GM23338 (cell line): ENCODE measurements around the gene PPP1CB. TPM values are rescaled to one million over a fixed set of nuclear protein-coding genes. Genes with fewer than 3 reads are reported as not detected.

Source experiments
- ATAC-seq: fragments of 200-7000 bp; cut with Tn5 transposase; 3 replicates; pipeline ENCODE4 v1.9.1; 2020
- DNase-seq: peaks from one replicate; pipeline ENCODE4 v3.0.0-alpha.2; 2015; ENCODE audit warnings: low spot score
- H2AFZ ChIP-seq: fragments of 200-600 bp; sonication (generic); 2 replicates; pipeline ENCODE4 v1.8.0; 2016; ENCODE audit warnings: antibody characterized with exemption, mild to moderate bottlenecking, moderate library complexity
- H3F3A ChIP-seq: fragments of 200-600 bp; sonication (generic); replicated peaks from 2 replicates; pipeline ENCODE4 v1.8.0; 2017; ENCODE audit warnings: antibody characterized with exemption, mixed run types, low read depth
- H3K27ac ChIP-seq: fragments of 200-600 bp; sonication (generic); 2 replicates; pipeline ENCODE4 v1.6.1; 2016; ENCODE audit warnings: low read depth
- H3K27me3 ChIP-seq: fragments of 200-600 bp; sonication (generic); 2 replicates; pipeline ENCODE4 v1.8.0; 2016; ENCODE audit warnings: mild to moderate bottlenecking, mixed run types, moderate library complexity; ENCODE audit not compliant: insufficient read depth
- H3K36me3 ChIP-seq: fragments of 200-600 bp; sonication (generic); 2 replicates; pipeline ENCODE4 v1.8.0; 2016; ENCODE audit warnings: mild to moderate bottlenecking; ENCODE audit not compliant: insufficient read depth
- H3K4me1 ChIP-seq: fragments of 200-600 bp; sonication (generic); 2 replicates; pipeline ENCODE4 v1.8.0; 2016; ENCODE audit warnings: mild to moderate bottlenecking, moderate library complexity; ENCODE audit not compliant: insufficient read depth
- H3K4me2 ChIP-seq: fragments of 200-600 bp; sonication (generic); 2 replicates; pipeline ENCODE4 v1.7.1; 2017; ENCODE audit warnings: mixed run types
- H3K4me3 ChIP-seq: fragments of 200-600 bp; sonication (generic); 2 replicates; pipeline ENCODE4 v1.6.1; 2016; ENCODE audit warnings: mixed run types
- H3K79me2 ChIP-seq: fragments of 200-600 bp; sonication (generic); replicated peaks from 2 replicates; pipeline ENCODE4 v1.8.0; 2017; ENCODE audit warnings: mild to moderate bottlenecking; ENCODE audit not compliant: insufficient read depth
- H3K9me2 ChIP-seq: fragments of 200-600 bp; sonication (generic); 2 replicates; pipeline ENCODE4 v1.8.0; 2017; ENCODE audit not compliant: insufficient read depth
- H4K20me1 ChIP-seq: fragments of 200-600 bp; sonication (generic); replicated peaks from 2 replicates; pipeline ENCODE4 v1.8.0; 2017; ENCODE audit warnings: mild to moderate bottlenecking; ENCODE audit not compliant: insufficient read depth
- H3K27ac Mint-ChIP-seq: 2 replicates; pipeline ENCODE4 v1.8.0; 2020; ENCODE audit warnings: inconsistent platforms, mild to moderate bottlenecking, moderate library complexity, mixed read lengths
- H3K27me3 Mint-ChIP-seq: 3 replicates; pipeline ENCODE4 v1.8.0; 2022; ENCODE audit warnings: low read depth, mild to moderate bottlenecking, moderate library complexity, mixed read lengths, inconsistent platforms; ENCODE audit not compliant: insufficient read depth, poor library complexity
- H3K36me3 Mint-ChIP-seq: 3 replicates; pipeline ENCODE4 v1.8.0; 2021; ENCODE audit warnings: low read depth, mild to moderate bottlenecking, inconsistent platforms, moderate library complexity, mixed read lengths
- H3K4me1 Mint-ChIP-seq: 3 replicates; pipeline ENCODE4 v1.8.0; 2020; ENCODE audit warnings: mild to moderate bottlenecking, inconsistent platforms, mixed read lengths
- H3K4me3 Mint-ChIP-seq: 3 replicates; pipeline ENCODE4 v1.8.0; 2021; ENCODE audit warnings: moderate library complexity, mild to moderate bottlenecking, inconsistent platforms, mixed read lengths
- H3K9me3 Mint-ChIP-seq: 3 replicates; pipeline ENCODE4 v1.8.0; 2020; ENCODE audit warnings: moderate library complexity, mild to moderate bottlenecking, inconsistent platforms, mixed read lengths
- CREB1 ChIP-seq: fragments of 250-450 bp; sonication (Bioruptor Pico); IDR thresholded peaks from 2 replicates; pipeline ENCODE4 v1.5.0; 2020; ENCODE audit warnings: low read depth, mild to moderate bottlenecking, moderate library complexity
- CTCF ChIP-seq, 2 experiments: fragments of 200-600 bp in 1 of 2; sonication (generic) in 1 of 2; conservative IDR thresholded peaks; 2 replicates each; pipeline versions ENCODE4 v1.5.1 to v1.6.1; 2016 to 2017; ENCODE audit warnings: antibody characterized with exemption in 2 of 2, low read depth in 2 of 2, mild to moderate bottlenecking in 2 of 2, moderate library complexity in 1 of 2
- EZH2 ChIP-seq: fragments of 200-600 bp; sonication (generic); IDR thresholded peaks from one replicate; pipeline ENCODE4 v1.8.0; 2017; ENCODE audit warnings: antibody characterized with exemption, mild to moderate bottlenecking, low read depth; ENCODE audit not compliant: unreplicated experiment
- EZH2phosphoT487 ChIP-seq: fragments of 200-600 bp; sonication (generic); IDR thresholded peaks from one replicate; pipeline ENCODE4 v1.8.1; 2018; ENCODE audit warnings: antibody characterized with exemption; ENCODE audit not compliant: unreplicated experiment
- NANOG ChIP-seq: IDR thresholded peaks from 2 replicates; pipeline ENCODE4 v1.6.1; 2016; ENCODE audit warnings: antibody characterized with exemption, borderline replicate concordance
- REST ChIP-seq: IDR thresholded peaks from one replicate; pipeline ENCODE4 v1.6.1; 2018; ENCODE audit warnings: antibody characterized with exemption; ENCODE audit not compliant: unreplicated experiment
- STAT1 ChIP-seq: IDR thresholded peaks from one replicate; pipeline ENCODE4 v1.6.1; 2016; ENCODE audit warnings: antibody characterized with exemption; ENCODE audit not compliant: unreplicated experiment
- ZNF114 ChIP-seq: fragments of 250-450 bp; sonication (Bioruptor Pico); IDR thresholded peaks from 2 replicates; pipeline ENCODE4 v1.5.0; 2020; ENCODE audit warnings: mild to moderate bottlenecking, moderate library complexity
- ZNF331 ChIP-seq: fragments of 250-450 bp; sonication (Bioruptor Pico); IDR thresholded peaks from 2 replicates; pipeline ENCODE4 v1.5.0; 2020; ENCODE audit warnings: low read depth, mild to moderate bottlenecking, moderate library complexity
- ZNF462 ChIP-seq: fragments of 250-450 bp; sonication (Bioruptor Pico); IDR thresholded peaks from 2 replicates; pipeline ENCODE4 v1.5.0; 2020; ENCODE audit warnings: mild to moderate bottlenecking, moderate library complexity
- polyA plus RNA-seq: library from polyadenylated mRNA; unstranded; fragments of >200 nt; fragmentation: Nextera tagmentation; extraction: Ambion mirVana; gene quantifications from 2 replicates; pipeline ENCODE4 v1.2.1, GENCODE V29; 2016
- total RNA-seq: library from RNA; depleted of rRNA; stranded (reverse); fragments of >200 nt; shearing (Covaris generic); gene quantifications from 2 replicates; pipeline ENCODE4 v1.2.3, GENCODE V29; 2014

The PPP1CB gene
- total and polyA plus RNA-seq, 2 experiments from 2014 or later = 103 to 118 TPM

- TF ChIP-seq ZNF462 (CRISPR knock-in tag) (no peak), STAT1 (no peak), NANOG (no peak), ZNF114 (CRISPR knock-in tag) (no peak), EZH2phosphoT487 (no peak), EZH2 (no peak), CTCF (conservative IDR thresholded peaks at IDR 0.05; ENCODE audit: low read depth in 2 of 2) (no peak)
Measured at GRCh38 chr2:28725021-28725711, 26.5 kb upstream of the PPP1CB start (continued).

GRCh38 chr2:28726177-28726576 lies 25.5 kb upstream of the PPP1CB start:
- Histone ChIP-seq H2AFZ (no peak overlapping the region), H3K4me3 (no peak overlapping the region), H3K27ac (no peak overlapping the region), H3K36me3 (no peaks in the 10 kb centered on the region), H3K79me2 (no peaks in the 10 kb centered on the region), H4K20me1 (no peaks in the 10 kb centered on the region), H3K4me2 (no peak overlapping the region), H3K27me3 (no peaks in the 10 kb centered on the region), H3K4me1 (no peaks in the 10 kb centered on the region), H3K9me2 (no peaks in the 10 kb centered on the region), H3F3A (no peaks in the 10 kb centered on the region)
- peaks cover 3% of the 10 kb centered on the region; the same call in 1 of the 3 replicates for H3K4me1 Mint-ChIP-seq
- H3K27ac Mint-ChIP-seq = no peak overlapping the region
- H3K36me3 Mint-ChIP-seq = no peaks in the 10 kb centered on the region
- no peak for ATAC-seq
- no peaks in the 10 kb centered on the region for H3K9me3 Mint-ChIP-seq
- no peak for DNase-seq
- H3K4me3 Mint-ChIP-seq = no peak overlapping the region
- peaks cover 1% of the 10 kb centered on the region for H3K27me3 Mint-ChIP-seq
- no peak for TF ChIP-seq ZNF331 (CRISPR knock-in tag)
- TF ChIP-seq EZH2phosphoT487 = no peak
- TF ChIP-seq CREB1 (CRISPR knock-in tag) = no peak
- no peak for TF ChIP-seq NANOG
- TF ChIP-seq CTCF (conservative IDR thresholded peaks at IDR 0.05; ENCODE audit: low read depth in 2 of 2) = no peak
- no peak for TF ChIP-seq REST
- no peak for TF ChIP-seq ZNF114 (CRISPR knock-in tag)
- TF ChIP-seq STAT1 = no peak
